GM23248 (cell line): ENCODE data around the gene ARFGAP1.

Experiments used
- EZH2 ChIP-seq: fragments of 200-600 bp; sonication (generic); IDR thresholded peaks from 2 replicates; pipeline ENCODE4 v1.6.1; 2018; ENCODE audit warnings: antibody characterized with exemption, mild to moderate bottlenecking; ENCODE audit not compliant: insufficient read depth, poor library complexity, severe bottlenecking
- EZH2phosphoT487 ChIP-seq: fragments of 200-600 bp; sonication (generic); IDR thresholded peaks from 2 replicates; pipeline ENCODE4 v1.6.1; 2018; ENCODE audit warnings: antibody characterized with exemption, moderate library complexity, mild to moderate bottlenecking, low read depth; ENCODE audit not compliant: insufficient read depth

DNA sequence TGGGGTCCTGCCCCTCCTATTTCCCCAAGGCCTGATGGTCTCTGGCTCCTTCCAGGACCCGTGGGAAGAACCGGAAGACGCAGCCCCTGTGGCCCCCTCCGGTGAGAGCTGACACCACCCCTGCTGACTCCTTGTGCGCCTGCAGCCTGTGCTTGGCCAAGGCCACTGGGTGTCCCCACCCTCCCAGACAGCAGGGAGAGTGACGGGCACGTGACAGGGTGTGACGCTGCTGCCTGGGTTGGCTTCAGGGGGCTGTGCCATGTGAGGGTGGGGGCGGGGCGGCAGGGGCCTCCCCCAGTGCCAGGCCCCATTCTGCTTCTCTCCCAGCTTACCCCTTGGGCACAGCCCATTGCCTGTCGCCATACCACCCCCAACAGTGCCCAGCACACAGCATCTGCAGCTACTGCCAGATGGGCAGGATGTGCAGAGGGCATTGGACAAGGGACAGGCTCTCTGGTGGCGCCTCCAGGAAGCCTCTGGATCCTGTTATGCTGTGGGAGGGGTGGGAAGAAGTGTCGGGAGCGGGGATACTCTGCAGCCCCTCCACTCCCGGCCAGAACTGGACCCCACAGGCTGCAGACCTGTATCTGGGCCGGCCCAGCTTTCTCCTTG is 34.0 kb upstream of the ARFGAP1 start:
- TF ChIP-seq EZH2 (no peak), EZH2phosphoT487 (no peak)
